ENCODE results near the gene SLC27A6.

GRCh38 chr5:128920345-128921215, 44.7 kb upstream of the SLC27A6 start:
- TF ChIP-seq CTCF (IDR thresholded peaks at IDR 0.05) = no peak
- TF ChIP-seq POLR2A (IDR thresholded peaks at IDR 0.05) = no peak

Measured in upper lobe of left lung (tissue), 4 donors.